H1 (cell line): ENCODE results near the gene SCGB2B2. TPM values are rescaled to one million over a fixed set of nuclear protein-coding genes. Genes with fewer than 3 reads are reported as not detected.

Experiments
- CTCF ChIA-PET: fragments of 300-600 bp; sonication (Branson Sonifier 250); formaldehyde crosslinking; loops from one replicate; lab custom pipeline; 2021; ENCODE audit not compliant: partially characterized antibody; lab: Charles Lee
- POLR2A ChIA-PET: fragments of 300-600 bp; sonication (Branson Sonifier 250); formaldehyde crosslinking; loops from one replicate; lab custom pipeline; 2021; ENCODE audit warnings: inconsistent platforms; ENCODE audit not compliant: partially characterized antibody; lab: Charles Lee
- DNase-seq, 2 experiments: peaks; one replicate each; pipeline versions ENCODE4 v3.0.0 to v3.0.0-alpha.2; 2010 to 2022; ENCODE audit warnings: low spot score in 2 of 2, low read depth in 1 of 2, mixed read lengths in 1 of 2
- FAIRE-seq: peaks from 2 replicates; lab custom pipeline; 2011; peaks lifted over from hg19 to GRCh38; lab: Jason Lieb, UNC
- H2AFZ ChIP-seq: 2 replicates; pipeline ENCODE4 v1.8.1; 2012; ENCODE audit warnings: low read length, inconsistent platforms
- H2AK5ac ChIP-seq: 2 replicates; pipeline ENCODE4 v1.6.1; 2013; ENCODE audit warnings: low read depth, low read length
- H2BK120ac ChIP-seq: replicated peaks from 2 replicates; pipeline ENCODE3; 2013; ENCODE audit warnings: low read depth, low read length, inconsistent platforms
- H2BK12ac ChIP-seq: 2 replicates; pipeline ENCODE4 v1.6.1; 2013; ENCODE audit warnings: low read depth, low read length
- H2BK15ac ChIP-seq: 2 replicates; pipeline ENCODE4 v1.6.1; 2013; ENCODE audit warnings: low read length
- H2BK20ac ChIP-seq: 2 replicates; pipeline ENCODE4 v1.6.1; 2013; ENCODE audit warnings: low read length
- H2BK5ac ChIP-seq: 2 replicates; pipeline ENCODE4 v1.6.1; 2013; ENCODE audit warnings: low read depth, low read length
- H3K14ac ChIP-seq: 2 replicates; pipeline ENCODE4 v1.6.1; 2013; ENCODE audit warnings: inconsistent platforms; ENCODE audit not compliant: insufficient read length
- H3K18ac ChIP-seq: 2 replicates; pipeline ENCODE4 v1.6.1; 2013; ENCODE audit warnings: low read length; ENCODE audit errors: extremely low read depth
- H3K23ac ChIP-seq: 2 replicates; pipeline ENCODE4 v1.6.1; 2013; ENCODE audit warnings: inconsistent platforms; ENCODE audit not compliant: insufficient read length
- H3K23me2 ChIP-seq: 2 replicates; pipeline ENCODE4 v1.6.1; 2013; ENCODE audit warnings: low read depth, low read length
- H3K27ac ChIP-seq: 2 replicates; pipeline ENCODE4 v1.6.1; 2011; ENCODE audit warnings: low read depth, low read length, inconsistent platforms
- H3K27me3 ChIP-seq, 4 experiments: replicated peaks in 1 of 4; 1 replicate in 1 of 4; 2 replicates in 3 of 4; pipeline versions ENCODE4 v1.6.1 to v1.8.1; 2011 to 2013; ENCODE audit warnings: low read length in 3 of 4, mild to moderate bottlenecking in 3 of 4, inconsistent platforms in 2 of 4, mixed read lengths in 2 of 4, moderate library complexity in 1 of 4; ENCODE audit not compliant: control insufficient read depth in 3 of 4, insufficient read depth in 3 of 4; ENCODE audit errors: extremely low read depth in 1 of 4
- H3K36me3 ChIP-seq, 4 experiments: 2 replicates each; pipeline versions ENCODE4 v1.6.1 to v1.8.1; 2011 to 2013; ENCODE audit warnings: mild to moderate bottlenecking in 4 of 4, low read length in 3 of 4, moderate library complexity in 2 of 4, control low read depth in 1 of 4, inconsistent platforms in 1 of 4; ENCODE audit not compliant: insufficient read depth in 4 of 4, control insufficient read depth in 2 of 4
- H3K4ac ChIP-seq: replicated peaks from 2 replicates; pipeline ENCODE3; 2013; ENCODE audit warnings: low read length, low read depth, mixed read lengths, inconsistent platforms; ENCODE audit not compliant: insufficient read length
- H3K4me1 ChIP-seq, 4 experiments: replicated peaks in 1 of 4; 1 replicate in 1 of 4; 2 replicates in 3 of 4; pipeline versions ENCODE4 v1.6.1 to v1.8.1; 2011 to 2013; ENCODE audit warnings: low read length in 3 of 4, inconsistent platforms in 2 of 4, mixed read lengths in 1 of 4; ENCODE audit not compliant: insufficient read depth in 4 of 4, control insufficient read depth in 3 of 4
- H3K4me2 ChIP-seq, 2 experiments: 2 replicates each; pipeline versions ENCODE4 v1.6.1 to v1.8.1; 2011 to 2013; ENCODE audit warnings: low read depth in 2 of 2, low read length in 2 of 2, control low read depth in 1 of 2, inconsistent platforms in 1 of 2, mild to moderate bottlenecking in 1 of 2; ENCODE audit not compliant: insufficient read depth in 1 of 2
- H3K4me3 ChIP-seq, 4 experiments: fragments of 200-600, 300-600 bp in 1 of 4; sonication (generic), shearing (Covaris generic), sonication (Bioruptor Twin) in 1 of 4; 2 replicates each; pipeline versions ENCODE4 v1.5.1 to v1.8.1; 2011 to 2016; ENCODE audit warnings: low read length in 4 of 4, low read depth in 3 of 4, control low read depth in 2 of 4, inconsistent platforms in 2 of 4, mild to moderate bottlenecking in 2 of 4, mixed read lengths in 1 of 4, moderate library complexity in 1 of 4; ENCODE audit not compliant: insufficient read depth in 2 of 4; ENCODE audit errors: extremely low read depth in 1 of 4
- H3K56ac ChIP-seq: replicated peaks from 2 replicates; pipeline ENCODE3; 2013; ENCODE audit warnings: low read depth, mild to moderate bottlenecking, mixed read lengths, low read length, inconsistent platforms; ENCODE audit not compliant: insufficient read length
- H3K79me1 ChIP-seq: 2 replicates; pipeline ENCODE4 v1.6.1; 2013; ENCODE audit warnings: low read depth, low read length, control low read depth
- H3K79me2 ChIP-seq, 2 experiments: 2 replicates each; pipeline versions ENCODE4 v1.6.1 to v1.8.1; 2012 to 2013; ENCODE audit warnings: low read length in 2 of 2, mild to moderate bottlenecking in 2 of 2, inconsistent platforms in 1 of 2; ENCODE audit not compliant: insufficient read depth in 2 of 2, control insufficient read depth in 1 of 2
- H3K9ac ChIP-seq, 4 experiments: replicated peaks in 1 of 4; 1 replicate in 1 of 4; 2 replicates in 3 of 4; pipeline versions ENCODE4 v1.6.1 to v1.8.1; 2011 to 2013; ENCODE audit warnings: low read depth in 3 of 4, low read length in 3 of 4, control low read depth in 2 of 4, mild to moderate bottlenecking in 2 of 4, moderate library complexity in 2 of 4, inconsistent platforms in 1 of 4; ENCODE audit errors: extremely low read depth in 1 of 4
- H3K9me3 ChIP-seq, 2 experiments: 2 replicates each; pipeline versions ENCODE4 v1.6.1 to v1.8.1; 2012 to 2013; ENCODE audit warnings: mild to moderate bottlenecking in 2 of 2, moderate library complexity in 2 of 2, control low read depth in 1 of 2, inconsistent platforms in 1 of 2, low read depth in 1 of 2, low read length in 1 of 2, mixed read lengths in 1 of 2; ENCODE audit not compliant: insufficient read depth in 2 of 2
- H4K20me1 ChIP-seq, 2 experiments: replicated peaks in 1 of 2; 2 replicates each; pipeline versions ENCODE3 to v1.8.1; 2011 to 2013; ENCODE audit warnings: inconsistent platforms in 2 of 2, low read length in 2 of 2, mild to moderate bottlenecking in 1 of 2; ENCODE audit not compliant: insufficient read depth in 2 of 2, control insufficient read depth in 1 of 2
- H4K5ac ChIP-seq: 2 replicates; pipeline ENCODE4 v1.6.1; 2013; ENCODE audit warnings: low read length, low read depth, mixed read lengths, inconsistent platforms; ENCODE audit not compliant: insufficient read length
- H4K8ac ChIP-seq: 2 replicates; pipeline ENCODE4 v1.8.0; 2013; ENCODE audit warnings: mild to moderate bottlenecking, moderate library complexity, low read length, inconsistent platforms; ENCODE audit not compliant: insufficient read depth; ENCODE audit errors: extremely low read depth
- H4K91ac ChIP-seq: replicated peaks from 2 replicates; pipeline ENCODE3; 2013; ENCODE audit warnings: low read length, mixed read lengths, inconsistent platforms; ENCODE audit not compliant: insufficient read length
- BACH1 ChIP-seq: IDR thresholded peaks from 2 replicates; pipeline ENCODE4 v1.6.1; 2012; ENCODE audit warnings: low read length, improper control_type of control experiment
- EP300 ChIP-seq, 2 experiments: IDR thresholded peaks; 1 replicate in 1 of 2; 2 replicates in 1 of 2; pipeline ENCODE4 v1.6.1; 2011 to 2012; ENCODE audit warnings: low read depth in 2 of 2, low read length in 2 of 2, mild to moderate bottlenecking in 2 of 2, borderline replicate concordance in 1 of 2, inconsistent platforms in 1 of 2, moderate library complexity in 1 of 2
- GABPA ChIP-seq: IDR thresholded peaks from 2 replicates; pipeline ENCODE4 v1.6.1; 2011; ENCODE audit warnings: mild to moderate bottlenecking, low read length, moderate library complexity, borderline replicate concordance; ENCODE audit not compliant: insufficient read depth
- NRF1 ChIP-seq: IDR thresholded peaks from 2 replicates; pipeline ENCODE4 v1.6.1; 2011; ENCODE audit warnings: mild to moderate bottlenecking, low read depth, low read length, improper control_type of control experiment
- SAP30 ChIP-seq: fragments of 300-600 bp; sonication (generic); IDR thresholded peaks from 2 replicates; pipeline ENCODE4 v1.7.1; 2012; ENCODE audit warnings: low read length, moderate library complexity, mild to moderate bottlenecking, inconsistent platforms; ENCODE audit not compliant: insufficient read depth, insufficient replicate concordance
- TEAD4 ChIP-seq: IDR thresholded peaks from 2 replicates; pipeline ENCODE4 v1.6.1; 2012; ENCODE audit warnings: low read depth, low read length, inconsistent platforms, mixed read lengths
- WGBS, 2 experiments: shearing (Covaris generic) in 1 of 2; methylation state at CpG; one replicate each; pipeline versions ENCODE4 v1.1.6 to v1.1.7; 2013 to 2015; ENCODE audit warnings: low lambda C conversion rate in 2 of 2, mixed read lengths in 2 of 2, inconsistent platforms in 1 of 2, low coverage in 1 of 2, missing lambda C conversion rate in 1 of 2; ENCODE audit not compliant: insufficient replicate concordance in 2 of 2, insufficient coverage in 1 of 2, insufficient read length in 1 of 2; ENCODE audit errors: extremely low coverage in 1 of 2, missing lambda C conversion rate in 1 of 2; 5-methylcytosine and 5-hydroxymethylcytosine counted together
- polyA plus RNA-seq, 7 experiments: library from polyadenylated mRNA; depleted of rRNA in 3 of 7; stranded (reverse) in 5 of 7; unstranded in 2 of 7; fragments of >200 nt in 5 of 7; fragments of 200-250 nt in 2 of 7; gene quantifications; 1 replicate in 5 of 7; 2 replicates in 1 of 7; 4 replicates in 1 of 7; pipeline versions ENCODE4 v1.2.1 to v1.2.3, GENCODE V29; 2011 to 2013; ENCODE audit warnings: missing spikeins in 2 of 7, mixed read lengths in 2 of 7
- total RNA-seq: library from RNA; stranded (reverse); fragmentation: NEBNext Ultra II Directional; extraction: Animal tissue kit (Norgen Biotek cat#: 25700); gene quantifications from 2 replicates; pipeline ENCODE4 v1.2.1, GENCODE V29; 2021
- TF ChIP-seq, protein P1 (sequence below): IDR thresholded peaks from 2 replicates; pipeline ENCODE4 v1.6.1; 2012; ENCODE audit warnings: inconsistent platforms

The SCGB2B2 gene
- total and polyA plus RNA-seq, 2 of the 8 experiments (the other 6 are each of a cell fraction or from before 2014, with no cell fraction given), result 0.09 TPM; not detected in 1

DNA sequence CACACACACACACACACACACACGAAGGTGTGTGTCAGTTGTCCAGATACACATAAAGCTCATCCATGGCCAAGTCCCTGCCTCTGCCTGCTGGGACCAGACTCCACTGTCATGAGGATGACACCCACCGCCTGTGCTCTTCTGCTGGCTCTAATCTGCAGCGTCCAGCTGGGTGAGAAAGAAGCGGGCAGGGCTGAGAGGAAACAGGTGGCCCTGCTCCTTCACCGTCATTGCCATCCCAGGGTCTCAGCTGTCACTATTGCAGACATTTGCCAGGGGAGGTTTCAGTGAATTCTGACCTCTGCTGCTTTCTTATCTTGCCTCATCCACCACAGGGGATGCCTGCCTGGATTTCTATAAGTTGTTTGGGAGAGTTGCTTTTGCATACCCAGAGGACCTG lies 31.4 kb downstream of the SCGB2B2 start:
- Histone ChIP-seq H2BK20ac (no peak overlapping the region), H3K18ac (no peak overlapping the region), H4K5ac (no peak overlapping the region), H2AK5ac (no peak overlapping the region), H3K4me2 (no peak overlapping the region), H4K20me1 (no peaks in the 10 kb centered on the region), H2BK12ac (no peak overlapping the region), H2BK120ac (no peak overlapping the region), H4K8ac (no peak overlapping the region; the same call in 1 of the 2 replicates), H3K4me1 (no peaks in the 10 kb centered on the region), H3K27ac (no peak overlapping the region), H3K23ac (no peak overlapping the region), H3K9ac (no peak overlapping the region), H3K4ac (no peak overlapping the region), H3K9me3 (peaks cover 45 to 46% of the 10 kb centered on the region in 2 experiments), H2AFZ (no peak overlapping the region), H3K4me3 (no peak overlapping the region), H3K56ac (no peak overlapping the region), H2BK15ac (no peak overlapping the region), H3K79me2 (no peaks in the 10 kb centered on the region), H3K79me1 (no peaks in the 10 kb centered on the region; the same call in 1 of the 2 replicates), H3K36me3 (no peaks in the 10 kb centered on the region), H2BK5ac (no peak overlapping the region), H3K27me3 (no peaks in the 10 kb centered on the region), H4K91ac (no peak overlapping the region), H3K23me2 (no peaks in the 10 kb centered on the region), H3K14ac (no peak overlapping the region)
- no peak for FAIRE-seq
- ChIA-PET POLR2A (no interaction called here), CTCF (interaction anchor here (1.6 kb wide), 1 partner anchor 67 kb away, joined by 3 read pairs; no protein-coding TSS in a partner anchor)
- no peak for TF ChIP-seq TEAD4
- TF ChIP-seq EP300 (IDR thresholded peaks at IDR 0.05; ENCODE audit: borderline replicate concordance in 1 of 2, low read depth in 2 of 2, low read length in 2 of 2), result no peak
- TF ChIP-seq BACH1, result no peak
- TF ChIP-seq NRF1, result no peak
- TF ChIP-seq, protein P1, sequence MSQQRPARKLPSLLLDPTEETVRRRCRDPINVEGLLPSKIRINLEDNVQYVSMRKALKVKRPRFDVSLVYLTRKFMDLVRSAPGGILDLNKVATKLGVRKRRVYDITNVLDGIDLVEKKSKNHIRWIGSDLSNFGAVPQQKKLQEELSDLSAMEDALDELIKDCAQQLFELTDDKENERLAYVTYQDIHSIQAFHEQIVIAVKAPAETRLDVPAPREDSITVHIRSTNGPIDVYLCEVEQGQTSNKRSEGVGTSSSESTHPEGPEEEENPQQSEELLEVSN, result no peak
- no peak for TF ChIP-seq SAP30
- no peak for TF ChIP-seq GABPA
- WGBS, 2 experiments, result 64% methylated on average over 5 of the region's 5 CpGs; no CpG with 5 or more reads in 1 of the 2 experiments
- DNase-seq, result no peak
